K562 (cell line): ENCODE results near the gene SOX8. TPM values are rescaled to one million over a fixed set of nuclear protein-coding genes. Genes with fewer than 3 reads are reported as not detected.

Source experiments
- ARID2 ChIP-seq: fragments of 450-650 bp; IDR thresholded peaks from 2 replicates; pipeline ENCODE4 v1.6.1; 2017; ENCODE audit warnings: antibody characterized with exemption, mild to moderate bottlenecking
- ARNT ChIP-seq, 2 experiments: fragments of 450-650 bp; IDR thresholded peaks; 2 replicates each; pipeline ENCODE4 v1.6.1; 2016; ENCODE audit warnings: mild to moderate bottlenecking in 1 of 2
- CGGBP1 ChIP-seq: fragments of 250-450 bp; sonication (Bioruptor Pico); IDR thresholded peaks from 2 replicates; pipeline ENCODE4 v1.9.0; 2021; ENCODE audit warnings: mild to moderate bottlenecking
- CHD4 ChIP-seq: fragments of 200-600 bp; sonication (generic); IDR thresholded peaks from 3 replicates; pipeline ENCODE4 v1.6.1; 2012; ENCODE audit warnings: low read depth, mild to moderate bottlenecking, mixed read lengths, low read length, inconsistent platforms; ENCODE audit not compliant: insufficient read depth, insufficient replicate concordance, poor library complexity, severe bottlenecking
- EP400 ChIP-seq: fragments of 450-650 bp; IDR thresholded peaks from 2 replicates; pipeline ENCODE4 v1.6.1; 2017; ENCODE audit warnings: antibody characterized with exemption, mild to moderate bottlenecking, moderate library complexity
- HDAC1 ChIP-seq, 2 experiments: fragments of 450-650 bp; IDR thresholded peaks; 2 replicates each; pipeline ENCODE4 v1.6.1; 2016 to 2017; ENCODE audit warnings: inconsistent platforms in 1 of 2, mild to moderate bottlenecking in 1 of 2, moderate library complexity in 1 of 2
- HNRNPK ChIP-seq: fragments of 200-400 bp; formaldehyde crosslinking; IDR thresholded peaks from one replicate; pipeline ENCODE4 v1.6.1; 2018; ENCODE audit warnings: mild to moderate bottlenecking, low read depth, low read length; ENCODE audit not compliant: poor library complexity, severe bottlenecking
- KDM5B ChIP-seq: fragments of 200-600 bp; sonication (generic); IDR thresholded peaks from 2 replicates; pipeline ENCODE4 v1.6.1; 2012; ENCODE audit warnings: low read depth, mild to moderate bottlenecking, moderate library complexity, low read length, control low read depth, inconsistent platforms; ENCODE audit not compliant: insufficient replicate concordance
- KHSRP ChIP-seq: fragments of 450-650 bp; IDR thresholded peaks from 2 replicates; pipeline ENCODE4 v1.6.1; 2017
- NCOA6 ChIP-seq: fragments of 450-650 bp; IDR thresholded peaks from 2 replicates; pipeline ENCODE4 v1.6.1; 2017; ENCODE audit warnings: mild to moderate bottlenecking
- NFIC ChIP-seq: fragments of 450-650 bp; IDR thresholded peaks from 2 replicates; pipeline ENCODE4 v1.6.1; 2017; ENCODE audit warnings: mild to moderate bottlenecking, inconsistent platforms
- NR0B1 ChIP-seq: fragments of 450-650 bp; IDR thresholded peaks from one replicate; pipeline ENCODE4 v1.6.1; 2018; ENCODE audit warnings: mild to moderate bottlenecking, moderate library complexity; ENCODE audit not compliant: partially characterized antibody
- NR1H2 ChIP-seq: sonication (generic); formaldehyde crosslinking; IDR thresholded peaks from 2 replicates; pipeline ENCODE4 v1.4.0; 2020; ENCODE audit warnings: mild to moderate bottlenecking, missing genetic modification reagents
- PCBP2 ChIP-seq: fragments of 200-400 bp; formaldehyde crosslinking; IDR thresholded peaks from 2 replicates; pipeline ENCODE4 v1.6.1; 2018; ENCODE audit warnings: low read length, low read depth, mild to moderate bottlenecking, moderate library complexity; ENCODE audit not compliant: poor library complexity, severe bottlenecking
- PPARD ChIP-seq: fragments of 250-450 bp; sonication (Bioruptor Pico); IDR thresholded peaks from 2 replicates; pipeline ENCODE4 v1.8.0; 2022; ENCODE audit warnings: inconsistent platforms, mild to moderate bottlenecking, moderate library complexity
- RFX5 ChIP-seq: IDR thresholded peaks from 2 replicates; pipeline ENCODE4 v1.6.1; 2011; ENCODE audit warnings: low read depth, mild to moderate bottlenecking, improper control_type of control experiment, low read length
- SAFB2 ChIP-seq: fragments of 200-400 bp; formaldehyde crosslinking; IDR thresholded peaks from 2 replicates; pipeline ENCODE4 v1.6.1; 2018; ENCODE audit warnings: borderline replicate concordance, low read length, low read depth, moderate library complexity; ENCODE audit not compliant: severe bottlenecking
- TCF7 ChIP-seq: sonication (generic); IDR thresholded peaks from 2 replicates; pipeline ENCODE4 v1.6.1; 2016; ENCODE audit warnings: antibody characterized with exemption, borderline replicate concordance
- TGIF2 ChIP-seq: sonication (generic); formaldehyde crosslinking; IDR thresholded peaks from 2 replicates; pipeline ENCODE4 v1.8.1; 2022; ENCODE audit warnings: mild to moderate bottlenecking, missing genetic modification reagents, moderate library complexity
- ZBTB7A ChIP-seq: IDR thresholded peaks from 2 replicates; pipeline ENCODE4 v1.6.1; 2011; ENCODE audit warnings: low read depth, mild to moderate bottlenecking, low read length, moderate library complexity, borderline replicate concordance; ENCODE audit not compliant: control insufficient read depth
- ZNF133 ChIP-seq: fragments of 250-450 bp; sonication (Bioruptor Pico); IDR thresholded peaks from 2 replicates; pipeline ENCODE4 v1.4.0; 2020; ENCODE audit warnings: mild to moderate bottlenecking
- ZNF785 ChIP-seq: fragments of 250-450 bp; sonication (Bioruptor Pico); IDR thresholded peaks from 2 replicates; pipeline ENCODE4 v1.4.0; 2020; ENCODE audit warnings: mild to moderate bottlenecking
- ZSCAN29 ChIP-seq: fragments of 450-650 bp; IDR thresholded peaks from 2 replicates; pipeline ENCODE4 v1.6.1; 2017
- polyA plus RNA-seq, 8 experiments: library from polyadenylated mRNA; depleted of rRNA in 4 of 8; stranded (reverse) in 5 of 8; unstranded in 3 of 8; fragments of >200 nt; fragmentation: Nextera tagmentation in 2 of 8; fragmentation: Illumina TruSeq in 1 of 8; extraction: Ambion mirVana in 2 of 8; extraction: Trizol in 1 of 8; gene quantifications; 2 replicates each; pipeline versions ENCODE4 v1.2.1 to v1.2.3, GENCODE V29; 2011 to 2014; ENCODE audit warnings: inconsistent platforms in 1 of 8, missing spikeins in 1 of 8
- total RNA-seq, 7 experiments: library from RNA; depleted of rRNA in 6 of 7; stranded (reverse); fragments of >200 nt in 6 of 7; fragmentation: Illumina TruSeq in 2 of 7; extraction: Trizol in 2 of 7; gene quantifications; 2 replicates each; pipeline versions ENCODE4 v1.2.1 to v1.2.3, GENCODE V29; 2011 to 2021; ENCODE audit warnings: low replicate concordance in 1 of 7
- TF ChIP-seq, protein P1 (sequence below): fragments of 200-800 bp; sonication (Bioruptor generic); IDR thresholded peaks from 2 replicates; pipeline ENCODE4 v1.6.1; 2017; ENCODE audit warnings: missing genetic modification characterization, missing compliant biosample characterization
- TF ChIP-seq, protein P2 (sequence below), 2 experiments: IDR thresholded peaks in 1 of 2; conservative IDR thresholded peaks in 1 of 2; 2 replicates each; pipeline ENCODE4 v1.6.1; 2016; ENCODE audit warnings: low read depth in 2 of 2, mild to moderate bottlenecking in 1 of 2, missing compliant biosample characterization in 1 of 2, missing genetic modification characterization in 1 of 2, moderate library complexity in 1 of 2

The SOX8 gene
- total and polyA plus RNA-seq, 9 of the 15 experiments (the other 6 are each of a cell fraction or from before 2014, with no cell fraction given), result 0.07 to 0.15 (median 0.15) TPM; not detected in 6

- TF ChIP-seq, protein P1, sequence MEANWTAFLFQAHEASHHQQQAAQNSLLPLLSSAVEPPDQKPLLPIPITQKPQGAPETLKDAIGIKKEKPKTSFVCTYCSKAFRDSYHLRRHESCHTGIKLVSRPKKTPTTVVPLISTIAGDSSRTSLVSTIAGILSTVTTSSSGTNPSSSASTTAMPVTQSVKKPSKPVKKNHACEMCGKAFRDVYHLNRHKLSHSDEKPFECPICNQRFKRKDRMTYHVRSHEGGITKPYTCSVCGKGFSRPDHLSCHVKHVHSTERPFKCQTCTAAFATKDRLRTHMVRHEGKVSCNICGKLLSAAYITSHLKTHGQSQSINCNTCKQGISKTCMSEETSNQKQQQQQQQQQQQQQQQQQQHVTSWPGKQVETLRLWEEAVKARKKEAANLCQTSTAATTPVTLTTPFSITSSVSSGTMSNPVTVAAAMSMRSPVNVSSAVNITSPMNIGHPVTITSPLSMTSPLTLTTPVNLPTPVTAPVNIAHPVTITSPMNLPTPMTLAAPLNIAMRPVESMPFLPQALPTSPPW, result peak; percentile 69
- TF ChIP-seq HNRNPK, result no peak
- TF ChIP-seq CHD4, result no peak
- 0 out of 2 replicates have a peak, but pooled peaks have one; percentile 61 for TF ChIP-seq ZSCAN29
- no peak for TF ChIP-seq ZNF133 (CRISPR knock-in tag)
- TF ChIP-seq TCF7, result no peak
- TF ChIP-seq, protein P2, sequence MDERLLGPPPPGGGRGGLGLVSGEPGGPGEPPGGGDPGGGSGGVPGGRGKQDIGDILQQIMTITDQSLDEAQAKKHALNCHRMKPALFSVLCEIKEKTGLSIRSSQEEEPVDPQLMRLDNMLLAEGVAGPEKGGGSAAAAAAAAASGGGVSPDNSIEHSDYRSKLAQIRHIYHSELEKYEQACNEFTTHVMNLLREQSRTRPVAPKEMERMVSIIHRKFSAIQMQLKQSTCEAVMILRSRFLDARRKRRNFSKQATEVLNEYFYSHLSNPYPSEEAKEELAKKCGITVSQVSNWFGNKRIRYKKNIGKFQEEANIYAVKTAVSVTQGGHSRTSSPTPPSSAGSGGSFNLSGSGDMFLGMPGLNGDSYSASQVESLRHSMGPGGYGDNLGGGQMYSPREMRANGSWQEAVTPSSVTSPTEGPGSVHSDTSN (CRISPR knock-in tag; IDR thresholded peaks at IDR 0.05; ENCODE audit: low read depth), result no peak
- TF ChIP-seq, protein P2 (tag; conservative IDR thresholded peaks at IDR 0.05; ENCODE audit: low read depth), result no peak
- TF ChIP-seq PCBP2, result no peak
- TF ChIP-seq PPARD, result no peak
- no peak; a peak in 1 of 4 replicates for TF ChIP-seq HDAC1 (IDR thresholded peaks at IDR 0.05)
- peak; percentile 43; the same call in 1 of the 2 replicates for TF ChIP-seq ZBTB7A
- TF ChIP-seq CGGBP1, result no peak
- no peak for TF ChIP-seq NR0B1
- no peak for TF ChIP-seq NR1H2 (CRISPR knock-in tag)
- TF ChIP-seq RFX5, result no peak
- TF ChIP-seq TGIF2 (CRISPR knock-in tag), result 0 out of 2 replicates have a peak, but pooled peaks have one; percentile 50
- TF ChIP-seq KHSRP, result no peak
- TF ChIP-seq NFIC, result no peak; the same call in 1 of the 2 replicates
- no peak for TF ChIP-seq ARNT (IDR thresholded peaks at IDR 0.05)
- TF ChIP-seq SAFB2, result no peak
- TF ChIP-seq NCOA6, result no peak
- TF ChIP-seq KDM5B, result peak; percentile 64
- no peak for TF ChIP-seq ARID2
- no peak for TF ChIP-seq EP400
- no peak for TF ChIP-seq ZNF785 (CRISPR knock-in tag)
Observed at GRCh38 chr16:970386-970765, 11.2 kb upstream of the SOX8 start (continued).
